SK-N-SH (cell line): ENCODE data around the gene ZNF227.

ENCODE experiments used
- EP300 ChIP-seq, 2 experiments: IDR thresholded peaks; 2 replicates each; pipeline versions ENCODE4 v1.4.0 to v1.6.1; 2012; ENCODE audit warnings: borderline replicate concordance in 1 of 2, low read depth in 1 of 2, low read length in 1 of 2
- EZH2phosphoT487 ChIP-seq: fragments of 200-600 bp; sonication (generic); IDR thresholded peaks from 2 replicates; pipeline ENCODE4 v1.6.1; 2017; ENCODE audit warnings: low read depth, mixed run types, mild to moderate bottlenecking, antibody characterized with exemption, moderate library complexity, borderline replicate concordance
- FOXJ3 ChIP-seq: sonication (generic); formaldehyde crosslinking; IDR thresholded peaks from 2 replicates; pipeline ENCODE4 v1.5.1; 2020; ENCODE audit warnings: mild to moderate bottlenecking, missing genetic modification reagents
- GABPA ChIP-seq: IDR thresholded peaks from 2 replicates; pipeline ENCODE4 v1.4.0; 2012; ENCODE audit warnings: low read depth, mild to moderate bottlenecking
- JUND ChIP-seq: IDR thresholded peaks from 2 replicates; pipeline ENCODE4 v1.4.0; 2012
- MXI1 ChIP-seq: IDR thresholded peaks from 2 replicates; pipeline ENCODE4 v1.6.1; 2012; ENCODE audit warnings: mild to moderate bottlenecking, low read depth, low read length, improper control_type of control experiment
- POLR2AphosphoS5 ChIP-seq: IDR thresholded peaks from 2 replicates; pipeline ENCODE4 v1.6.1; 2012; ENCODE audit warnings: low read depth, low read length
- RFX5 ChIP-seq: IDR thresholded peaks from 2 replicates; pipeline ENCODE4 v1.6.1; 2012; ENCODE audit warnings: mild to moderate bottlenecking, improper control_type of control experiment, low read length
- SIN3A ChIP-seq: IDR thresholded peaks from 2 replicates; pipeline ENCODE4 v1.6.1; 2012; ENCODE audit warnings: low read depth, mild to moderate bottlenecking, low read length, moderate library complexity, borderline replicate concordance
- TAF1 ChIP-seq: IDR thresholded peaks from 2 replicates; pipeline ENCODE4 v1.6.1; 2012; ENCODE audit warnings: low read depth, mild to moderate bottlenecking, low read length, moderate library complexity, borderline replicate concordance
- TF ChIP-seq, protein P1 (sequence below): fragments of 200-600 bp; sonication (generic); IDR thresholded peaks from 2 replicates; pipeline ENCODE4 v1.6.1; 2017; ENCODE audit warnings: antibody characterized with exemption, mild to moderate bottlenecking, moderate library complexity
- TF ChIP-seq, protein P2 (sequence below): IDR thresholded peaks from 2 replicates; pipeline ENCODE4 v1.4.0; 2012; ENCODE audit warnings: low read depth
- TF ChIP-seq, protein P3 (sequence below): fragments of 150-350 bp; IDR thresholded peaks from 2 replicates; pipeline ENCODE4 v1.6.1; 2017; ENCODE audit warnings: antibody characterized with exemption, low read length, low read depth, borderline replicate concordance
- TF ChIP-seq, protein P4 (sequence below): IDR thresholded peaks from 2 replicates; pipeline ENCODE4 v1.4.0; 2012; ENCODE audit warnings: low read depth, borderline replicate concordance

DNA sequence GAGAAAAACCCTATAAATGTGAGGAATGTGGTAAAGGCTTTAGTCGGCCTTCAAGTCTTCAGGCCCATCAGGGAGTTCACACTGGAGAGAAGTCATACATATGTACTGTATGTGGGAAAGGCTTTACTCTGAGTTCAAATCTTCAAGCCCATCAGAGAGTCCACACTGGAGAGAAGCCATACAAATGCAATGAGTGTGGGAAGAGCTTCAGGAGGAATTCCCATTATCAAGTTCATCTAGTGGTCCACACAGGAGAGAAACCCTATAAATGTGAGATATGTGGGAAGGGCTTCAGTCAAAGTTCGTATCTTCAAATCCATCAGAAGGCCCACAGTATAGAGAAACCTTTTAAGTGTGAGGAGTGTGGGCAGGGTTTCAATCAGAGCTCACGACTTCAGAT, 35.7 kb upstream of the ZNF227 start:
- TF ChIP-seq FOXJ3 (no peak), TAF1 (no peak), POLR2AphosphoS5 (no peak), EZH2phosphoT487 (no peak), JUND (no peak), GABPA (no peak), SIN3A (no peak), MXI1 (no peak), EP300 (IDR thresholded peaks at IDR 0.05; ENCODE audit: borderline replicate concordance in 1 of 2, low read depth in 1 of 2, low read length in 1 of 2) (no peak), RFX5 (no peak)
- TF ChIP-seq, protein P1, sequence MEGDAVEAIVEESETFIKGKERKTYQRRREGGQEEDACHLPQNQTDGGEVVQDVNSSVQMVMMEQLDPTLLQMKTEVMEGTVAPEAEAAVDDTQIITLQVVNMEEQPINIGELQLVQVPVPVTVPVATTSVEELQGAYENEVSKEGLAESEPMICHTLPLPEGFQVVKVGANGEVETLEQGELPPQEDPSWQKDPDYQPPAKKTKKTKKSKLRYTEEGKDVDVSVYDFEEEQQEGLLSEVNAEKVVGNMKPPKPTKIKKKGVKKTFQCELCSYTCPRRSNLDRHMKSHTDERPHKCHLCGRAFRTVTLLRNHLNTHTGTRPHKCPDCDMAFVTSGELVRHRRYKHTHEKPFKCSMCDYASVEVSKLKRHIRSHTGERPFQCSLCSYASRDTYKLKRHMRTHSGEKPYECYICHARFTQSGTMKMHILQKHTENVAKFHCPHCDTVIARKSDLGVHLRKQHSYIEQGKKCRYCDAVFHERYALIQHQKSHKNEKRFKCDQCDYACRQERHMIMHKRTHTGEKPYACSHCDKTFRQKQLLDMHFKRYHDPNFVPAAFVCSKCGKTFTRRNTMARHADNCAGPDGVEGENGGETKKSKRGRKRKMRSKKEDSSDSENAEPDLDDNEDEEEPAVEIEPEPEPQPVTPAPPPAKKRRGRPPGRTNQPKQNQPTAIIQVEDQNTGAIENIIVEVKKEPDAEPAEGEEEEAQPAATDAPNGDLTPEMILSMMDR: no peak
- TF ChIP-seq, protein P2, sequence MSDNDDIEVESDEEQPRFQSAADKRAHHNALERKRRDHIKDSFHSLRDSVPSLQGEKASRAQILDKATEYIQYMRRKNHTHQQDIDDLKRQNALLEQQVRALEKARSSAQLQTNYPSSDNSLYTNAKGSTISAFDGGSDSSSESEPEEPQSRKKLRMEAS: no peak
- TF ChIP-seq, protein P3, sequence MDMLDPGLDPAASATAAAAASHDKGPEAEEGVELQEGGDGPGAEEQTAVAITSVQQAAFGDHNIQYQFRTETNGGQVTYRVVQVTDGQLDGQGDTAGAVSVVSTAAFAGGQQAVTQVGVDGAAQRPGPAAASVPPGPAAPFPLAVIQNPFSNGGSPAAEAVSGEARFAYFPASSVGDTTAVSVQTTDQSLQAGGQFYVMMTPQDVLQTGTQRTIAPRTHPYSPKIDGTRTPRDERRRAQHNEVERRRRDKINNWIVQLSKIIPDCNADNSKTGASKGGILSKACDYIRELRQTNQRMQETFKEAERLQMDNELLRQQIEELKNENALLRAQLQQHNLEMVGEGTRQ: no peak
- TF ChIP-seq, protein P4, sequence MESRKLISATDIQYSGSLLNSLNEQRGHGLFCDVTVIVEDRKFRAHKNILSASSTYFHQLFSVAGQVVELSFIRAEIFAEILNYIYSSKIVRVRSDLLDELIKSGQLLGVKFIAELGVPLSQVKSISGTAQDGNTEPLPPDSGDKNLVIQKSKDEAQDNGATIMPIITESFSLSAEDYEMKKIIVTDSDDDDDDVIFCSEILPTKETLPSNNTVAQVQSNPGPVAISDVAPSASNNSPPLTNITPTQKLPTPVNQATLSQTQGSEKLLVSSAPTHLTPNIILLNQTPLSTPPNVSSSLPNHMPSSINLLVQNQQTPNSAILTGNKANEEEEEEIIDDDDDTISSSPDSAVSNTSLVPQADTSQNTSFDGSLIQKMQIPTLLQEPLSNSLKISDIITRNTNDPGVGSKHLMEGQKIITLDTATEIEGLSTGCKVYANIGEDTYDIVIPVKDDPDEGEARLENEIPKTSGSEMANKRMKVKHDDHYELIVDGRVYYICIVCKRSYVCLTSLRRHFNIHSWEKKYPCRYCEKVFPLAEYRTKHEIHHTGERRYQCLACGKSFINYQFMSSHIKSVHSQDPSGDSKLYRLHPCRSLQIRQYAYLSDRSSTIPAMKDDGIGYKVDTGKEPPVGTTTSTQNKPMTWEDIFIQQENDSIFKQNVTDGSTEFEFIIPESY: no peak
